Regular cardiac myocyte (primary cell): ENCODE measurements around the gene ATG13. TPM values are rescaled to one million over a fixed set of nuclear protein-coding genes. Genes with fewer than 3 reads are reported as not detected.

Experiments used
- total RNA-seq: library from RNA; depleted of rRNA; stranded (reverse); fragments of >200 nt; gene quantifications from 2 replicates; pipeline ENCODE4 v1.2.3, GENCODE V29; 2014

Gene ATG13
- total RNA-seq: 43.5 and 49.3 TPM in 2 replicates

GRCh38 chr11:46617134-46617971 lies at the start of gene ATG13, which contains the start of gene HARBI1:
TSS of gene ATG13 (plus strand) at chr11:46617553. CDS start at chr11:46644292, 26,739 bp downstream.
TSS of gene HARBI1 (minus strand) at chr11:46617227. CDS start at chr11:46616237, 990 bp downstream.

GRCh38 chr11:46593550-46594373 lies 23.6 kb upstream of the ATG13 start, which contains the start of gene AMBRA1:
TSS of gene AMBRA1 (minus strand) at chr11:46594023. CDS start at chr11:46548380, 45,643 bp downstream.

DNA sequence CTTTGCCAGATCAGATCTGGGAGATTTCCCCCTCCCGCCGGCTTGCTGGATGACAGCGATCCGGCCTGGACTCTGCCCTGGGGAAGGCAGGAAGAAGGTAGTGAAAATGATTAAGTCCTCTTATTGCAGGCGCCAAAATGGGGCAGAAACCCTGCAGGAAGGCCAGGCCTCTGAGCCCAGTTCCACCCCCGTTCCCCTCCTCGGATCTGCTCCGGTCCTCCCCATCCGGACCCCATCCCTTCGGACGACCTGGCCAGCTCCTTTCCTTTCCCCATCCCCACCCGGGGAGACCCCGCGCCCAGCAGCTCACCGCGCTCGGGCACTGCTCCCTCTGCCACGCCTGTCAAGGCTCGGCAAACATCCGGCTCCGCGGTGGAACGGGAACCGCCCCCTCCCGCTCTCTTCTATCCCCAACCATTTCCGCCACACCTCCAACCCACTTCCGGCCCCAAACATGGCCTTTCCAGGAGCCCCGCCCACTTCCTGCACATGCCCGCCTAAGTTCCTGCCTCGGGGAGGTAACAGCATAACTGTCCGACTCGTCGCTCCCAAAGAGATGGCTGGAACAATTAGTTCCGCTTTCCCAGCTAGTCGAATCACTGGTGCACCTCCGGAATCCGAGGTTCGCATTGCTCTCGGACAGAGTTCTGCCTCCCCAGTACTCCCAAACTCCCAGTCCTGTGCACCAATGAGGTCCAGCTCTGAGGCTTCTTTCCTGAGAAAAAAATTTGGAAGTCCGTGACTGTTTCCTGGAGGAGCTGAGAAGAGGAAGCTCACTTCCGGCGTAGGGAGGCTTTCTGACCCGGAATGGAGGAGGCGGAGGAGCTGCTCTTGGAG lies 83.1 kb downstream of the ATG13 start, which contains the start of the genes ARHGAP1 and ZNF408:
Gene ARHGAP1 (minus strand): TSS at position 379 of the 837 bp plus-strand sequence. CDS start 4,512 bp downstream, outside the sequence.
Gene ZNF408 (plus strand): TSS at position 791 of the 837 bp plus-strand sequence. CDS start 17 bp downstream, at position 808.

DNA sequence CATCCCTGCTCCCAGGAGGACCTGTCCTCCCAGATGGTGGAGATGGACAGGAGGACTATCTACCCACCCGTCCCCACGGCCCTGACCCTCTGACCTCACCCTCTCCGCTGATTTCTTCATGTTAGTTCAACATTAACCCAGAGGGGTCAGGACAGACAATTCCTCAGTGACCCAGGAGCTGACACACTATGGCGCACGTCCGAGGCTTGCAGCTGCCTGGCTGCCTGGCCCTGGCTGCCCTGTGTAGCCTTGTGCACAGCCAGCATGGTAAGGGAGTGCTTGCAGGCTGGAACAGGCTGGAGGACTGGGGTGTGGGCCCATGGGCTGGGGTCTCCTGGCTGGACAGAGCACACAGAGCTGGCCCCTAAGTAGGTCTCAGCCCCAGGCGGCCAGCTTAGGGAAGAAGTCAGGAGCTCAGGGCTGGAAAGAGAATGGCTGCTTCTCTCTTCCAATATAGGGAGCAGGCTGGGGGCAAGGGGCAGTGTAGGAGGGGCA lies 101.7 kb downstream of the ATG13 start, which contains the start of gene F2:
Gene F2 (plus strand): TSS at position 166 of the 495 bp plus-strand sequence. CDS start 23 bp downstream, at position 189.

Other genes with a start within 250 kb of the ATG13 start
- 9.0 and 18.3 TPM in 2 replicates for gene MDK, start 235.9 kb upstream of the ATG13 start, total RNA-seq
- under 0.01 TPM in 2 replicates for gene CHRM4, start 225.8 kb upstream of the ATG13 start, total RNA-seq
- 17.3 and 18.9 TPM in 2 replicates for gene AMBRA1, start 23.5 kb upstream of the ATG13 start, total RNA-seq
- 5.1 and 6.3 TPM in 2 replicates for gene HARBI1, start 326 bp upstream of the ATG13 start, total RNA-seq
- gene ARHGAP1, start 83.1 kb downstream of the ATG13 start, total RNA-seq: 33.3 and 35.1 TPM in 2 replicates
- 8.6 and 9.0 TPM in 2 replicates for gene ZNF408, start 83.5 kb downstream of the ATG13 start, total RNA-seq
- 0.19 and 0.28 TPM in 2 replicates for gene F2, start 101.7 kb downstream of the ATG13 start, total RNA-seq
- 55.5 and 85.3 TPM in 2 replicates for gene CKAP5, start 228.7 kb downstream of the ATG13 start, total RNA-seq